ENCODE measurements around the gene CLTB. TPM values are rescaled to one million over a fixed set of nuclear protein-coding genes. Genes with fewer than 3 reads are reported as not detected.

The CLTB gene
- total RNA-seq, 1 donor from 2014 or later, result 35.2 TPM

DNA sequence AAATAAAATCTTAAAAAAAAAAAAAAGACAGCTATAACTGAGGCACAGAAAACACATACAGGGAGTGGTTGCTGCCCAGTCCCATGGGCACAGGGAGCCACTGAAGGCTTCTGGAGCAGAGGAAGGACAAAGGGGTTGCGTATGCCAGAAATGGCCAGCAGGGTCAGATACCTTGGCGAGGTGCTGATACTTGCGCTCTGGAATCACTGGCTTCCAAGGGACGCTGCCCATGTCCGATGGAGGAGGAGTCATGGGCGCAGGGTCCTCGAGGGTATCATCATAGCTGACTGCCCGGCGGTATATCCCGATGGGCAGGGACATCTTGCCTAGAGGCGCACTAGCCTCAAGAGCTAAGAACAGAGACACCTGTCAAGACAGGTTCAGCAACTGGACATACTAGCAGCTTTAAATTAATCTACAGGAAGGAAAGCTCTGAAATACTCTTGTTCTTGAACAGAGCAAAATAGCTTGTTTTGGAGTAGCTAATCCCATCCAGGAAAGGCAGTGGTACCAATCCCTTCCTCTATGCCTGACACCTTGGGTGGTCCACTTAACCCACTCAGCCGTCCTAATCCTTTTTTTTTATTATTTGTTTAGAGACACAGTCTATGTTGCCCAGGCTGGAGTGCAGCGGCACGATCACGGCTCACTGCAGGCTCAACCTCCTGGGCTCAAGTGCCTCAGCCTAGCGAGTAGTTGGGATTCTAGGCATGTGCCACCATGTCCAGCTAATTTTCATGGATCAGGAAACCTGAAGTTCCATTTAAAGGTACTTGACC lies 60.8 kb downstream of the CLTB start:
- Mint-ChIP-seq H3K4me1 (ENCODE audit: unreplicated experiment) (peaks cover 7% of the 10 kb centered on the region), H3K36me3 (ENCODE audit: low read depth, unreplicated experiment) (peaks cover 44% of the 10 kb centered on the region), H3K9me3 (ENCODE audit: unreplicated experiment) (no peaks in the 10 kb centered on the region), H3K27me3 (ENCODE audit: unreplicated experiment) (no peaks in the 10 kb centered on the region), H3K27ac (ENCODE audit: unreplicated experiment) (no peak overlapping the region), H3K4me3 (ENCODE audit: unreplicated experiment) (no peak overlapping the region)
- TF ChIP-seq, protein P1, sequence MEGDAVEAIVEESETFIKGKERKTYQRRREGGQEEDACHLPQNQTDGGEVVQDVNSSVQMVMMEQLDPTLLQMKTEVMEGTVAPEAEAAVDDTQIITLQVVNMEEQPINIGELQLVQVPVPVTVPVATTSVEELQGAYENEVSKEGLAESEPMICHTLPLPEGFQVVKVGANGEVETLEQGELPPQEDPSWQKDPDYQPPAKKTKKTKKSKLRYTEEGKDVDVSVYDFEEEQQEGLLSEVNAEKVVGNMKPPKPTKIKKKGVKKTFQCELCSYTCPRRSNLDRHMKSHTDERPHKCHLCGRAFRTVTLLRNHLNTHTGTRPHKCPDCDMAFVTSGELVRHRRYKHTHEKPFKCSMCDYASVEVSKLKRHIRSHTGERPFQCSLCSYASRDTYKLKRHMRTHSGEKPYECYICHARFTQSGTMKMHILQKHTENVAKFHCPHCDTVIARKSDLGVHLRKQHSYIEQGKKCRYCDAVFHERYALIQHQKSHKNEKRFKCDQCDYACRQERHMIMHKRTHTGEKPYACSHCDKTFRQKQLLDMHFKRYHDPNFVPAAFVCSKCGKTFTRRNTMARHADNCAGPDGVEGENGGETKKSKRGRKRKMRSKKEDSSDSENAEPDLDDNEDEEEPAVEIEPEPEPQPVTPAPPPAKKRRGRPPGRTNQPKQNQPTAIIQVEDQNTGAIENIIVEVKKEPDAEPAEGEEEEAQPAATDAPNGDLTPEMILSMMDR (IDR thresholded peaks at IDR 0.05; ENCODE audit: unreplicated experiment), result no peak
- DNase-seq (ENCODE audit: low spot score), result no peak

DNA sequence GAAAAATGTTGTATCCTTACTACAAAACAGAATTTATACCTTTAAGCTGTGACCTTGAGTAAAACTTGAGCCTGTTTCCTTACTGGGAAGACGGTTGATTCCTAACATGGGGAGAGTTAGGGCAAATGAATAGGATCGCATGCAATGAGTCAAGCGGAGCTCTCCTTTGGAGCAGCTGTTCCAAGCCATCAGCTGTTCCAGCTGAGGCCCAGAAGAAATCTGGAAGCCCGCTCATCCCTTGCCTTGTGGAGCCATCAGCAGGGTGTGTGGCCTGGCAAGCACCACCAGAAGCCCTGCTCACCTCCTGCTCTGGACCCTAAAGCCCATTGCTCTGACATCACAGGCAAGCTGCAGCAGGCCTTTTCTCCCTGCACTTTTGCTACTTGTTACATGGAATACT lies 62.8 kb downstream of the CLTB start:
- H3K27me3 Mint-ChIP-seq (ENCODE audit: unreplicated experiment), result no peaks in the 10 kb centered on the region
- no peak overlapping the region for H3K27ac Mint-ChIP-seq (ENCODE audit: unreplicated experiment)
- H3K36me3 Mint-ChIP-seq (ENCODE audit: low read depth, unreplicated experiment), result peaks cover 59% of the 10 kb centered on the region
- TF ChIP-seq, protein P1 (IDR thresholded peaks at IDR 0.05; ENCODE audit: unreplicated experiment), result no peak
- no peaks in the 10 kb centered on the region for H3K9me3 Mint-ChIP-seq (ENCODE audit: unreplicated experiment)
- no peak for DNase-seq (ENCODE audit: low spot score)
- H3K4me1 Mint-ChIP-seq (ENCODE audit: unreplicated experiment), result peaks cover 12% of the 10 kb centered on the region
- H3K4me3 Mint-ChIP-seq (ENCODE audit: unreplicated experiment), result no peak overlapping the region

DNA sequence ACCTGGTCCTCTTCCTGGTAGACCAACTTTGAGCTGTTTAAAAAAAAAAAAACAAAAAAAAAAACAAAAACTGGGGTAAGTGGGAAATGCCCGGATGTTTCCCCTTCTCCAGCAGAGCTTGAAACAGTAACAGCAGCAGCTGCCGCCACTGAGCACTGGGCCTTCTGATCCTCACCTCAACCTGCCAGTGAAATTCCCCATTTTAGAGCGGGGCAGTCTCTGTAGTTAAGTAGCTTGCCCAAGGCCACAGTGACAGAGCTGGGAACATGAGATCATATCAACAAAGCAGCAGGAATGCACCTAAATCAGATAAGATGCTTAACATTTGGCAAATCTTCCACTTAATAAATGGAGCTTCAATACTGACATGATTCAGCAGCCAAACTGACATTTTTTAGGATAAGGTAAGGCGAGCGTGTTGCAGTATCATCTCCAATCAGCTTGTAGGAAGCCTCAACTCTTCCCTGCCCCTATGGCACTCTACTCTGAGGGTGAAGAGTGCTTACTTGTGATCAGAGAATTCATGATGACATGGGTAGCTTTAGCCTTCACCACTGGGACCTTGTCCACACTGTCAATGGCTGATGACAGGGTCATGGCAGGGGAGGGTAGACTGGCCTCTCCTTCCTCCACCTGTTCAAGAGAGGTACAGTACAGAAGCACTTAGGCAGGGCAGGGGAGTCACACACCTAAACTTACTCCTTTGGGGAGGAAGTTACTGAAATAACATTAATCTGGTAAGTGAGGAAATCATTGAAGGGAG lies 64.0 kb downstream of the CLTB start:
- no peak overlapping the region for H3K4me3 Mint-ChIP-seq (ENCODE audit: unreplicated experiment)
- H3K27me3 Mint-ChIP-seq (ENCODE audit: unreplicated experiment), result no peaks in the 10 kb centered on the region
- TF ChIP-seq, protein P1 (IDR thresholded peaks at IDR 0.05; ENCODE audit: unreplicated experiment), result no peak
- no peak for DNase-seq (ENCODE audit: low spot score)
- H3K27ac Mint-ChIP-seq (ENCODE audit: unreplicated experiment), result no peak overlapping the region
- peaks cover 12% of the 10 kb centered on the region for H3K4me1 Mint-ChIP-seq (ENCODE audit: unreplicated experiment)
- H3K9me3 Mint-ChIP-seq (ENCODE audit: unreplicated experiment), result no peaks in the 10 kb centered on the region
- peaks cover 61% of the 10 kb centered on the region for H3K36me3 Mint-ChIP-seq (ENCODE audit: low read depth, unreplicated experiment)

DNA sequence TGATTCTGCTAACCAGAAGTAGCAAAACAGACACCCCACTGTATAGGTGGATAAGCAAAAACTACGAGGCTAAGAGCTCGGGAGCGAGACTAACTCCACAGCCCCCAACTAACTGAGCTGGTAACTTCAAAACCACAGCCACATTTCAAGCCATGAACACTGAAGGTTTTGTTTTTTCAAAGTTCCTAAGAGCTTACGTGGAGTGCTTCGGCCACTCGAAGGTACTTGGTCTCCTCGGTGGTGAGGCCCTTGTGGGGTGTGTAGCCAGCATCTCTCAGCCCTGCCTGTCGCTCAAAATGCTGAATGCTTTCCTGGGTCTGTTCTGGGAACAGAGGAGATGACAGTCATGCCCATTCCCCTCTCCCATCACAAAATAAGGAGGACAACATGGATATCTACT lies 65.9 kb downstream of the CLTB start:
- Mint-ChIP-seq H3K27ac (ENCODE audit: unreplicated experiment) (no peak overlapping the region), H3K4me1 (ENCODE audit: unreplicated experiment) (peaks cover 12% of the 10 kb centered on the region), H3K9me3 (ENCODE audit: unreplicated experiment) (no peaks in the 10 kb centered on the region), H3K4me3 (ENCODE audit: unreplicated experiment) (no peak overlapping the region), H3K27me3 (ENCODE audit: unreplicated experiment) (no peaks in the 10 kb centered on the region), H3K36me3 (ENCODE audit: low read depth, unreplicated experiment) (peaks cover 58% of the 10 kb centered on the region)
- no peak for DNase-seq (ENCODE audit: low spot score)
- TF ChIP-seq, protein P1 (IDR thresholded peaks at IDR 0.05; ENCODE audit: unreplicated experiment), result no peak
